Islet precursor cell (in vitro differentiated cells): Measurements from ENCODE around the gene NEXN.
"Not testable (repeated sequence)": the region's sequence is repeated elsewhere in the genome, so short reads cannot be mapped to it uniquely, and the experiment has no call there.

Source experiments
- DNase-seq: peaks from one replicate; pipeline ENCODE4 v3.0.0-alpha.2; 2018

The NEXN gene

DNA sequence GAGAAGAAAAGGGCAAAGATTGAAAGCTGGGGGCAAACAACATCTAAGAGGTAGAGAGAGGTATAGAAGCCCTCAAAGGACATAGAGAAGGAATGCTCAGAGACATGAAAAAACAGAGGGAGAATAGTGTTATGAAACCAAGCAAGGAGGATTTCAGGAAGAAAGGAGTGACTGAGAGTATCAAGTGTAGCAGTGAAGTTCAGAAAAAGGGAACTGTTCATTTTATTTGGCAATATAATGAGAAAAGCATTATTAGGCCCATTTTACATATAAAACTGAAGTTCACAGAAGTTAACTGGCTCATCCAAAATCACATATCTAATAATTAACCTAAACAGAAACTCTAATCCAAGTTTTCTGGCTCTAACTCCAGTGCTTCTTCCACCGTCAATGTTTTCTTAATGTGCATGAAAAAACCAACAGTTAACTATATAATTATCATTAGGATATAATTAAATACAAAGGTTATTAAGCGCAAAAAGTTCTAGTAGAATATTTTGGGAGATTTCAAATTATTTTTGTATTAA, 17.7 kb downstream of the NEXN start:
- DNase-seq: no peak

DNA sequence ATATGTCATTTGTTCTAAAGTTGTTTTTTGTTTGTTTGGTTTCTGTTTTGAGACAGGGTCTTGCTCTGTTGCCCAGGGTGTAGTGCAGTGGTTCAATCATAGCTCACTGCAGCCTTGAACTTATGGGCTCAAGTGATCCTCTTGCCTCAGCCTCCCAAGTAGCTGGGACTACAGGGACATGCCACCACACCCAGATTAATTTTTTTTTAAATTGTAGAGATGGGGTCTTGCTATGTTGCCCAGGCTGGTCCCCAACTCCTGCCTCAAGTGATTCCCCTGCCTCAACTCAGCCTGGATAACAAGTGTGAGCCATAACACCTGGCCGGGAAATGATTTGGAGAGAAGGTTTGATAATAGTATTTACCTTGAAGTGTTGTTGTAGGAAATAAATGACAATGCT, 18.2 kb downstream of the NEXN start:
- no peak for DNase-seq

DNA sequence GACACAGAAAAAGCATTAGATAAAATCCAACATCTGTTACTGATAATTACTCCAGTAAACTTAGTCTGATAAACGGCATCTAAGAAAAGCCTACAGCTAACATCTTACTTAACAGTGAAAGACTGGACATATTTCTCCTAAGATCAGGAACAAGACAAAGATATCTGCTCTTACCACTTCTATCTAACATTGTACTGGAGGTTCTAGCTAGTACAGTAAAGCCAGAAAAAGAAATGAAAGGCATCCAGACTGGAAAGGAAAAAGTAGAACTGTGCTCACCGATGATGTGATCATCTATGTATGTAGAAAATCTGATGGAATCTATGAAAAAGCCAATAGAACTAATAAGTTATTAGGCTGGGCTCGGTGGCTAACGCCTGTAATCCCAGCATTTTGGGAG, 21.7 kb downstream of the NEXN start:
- no peak for DNase-seq

DNA sequence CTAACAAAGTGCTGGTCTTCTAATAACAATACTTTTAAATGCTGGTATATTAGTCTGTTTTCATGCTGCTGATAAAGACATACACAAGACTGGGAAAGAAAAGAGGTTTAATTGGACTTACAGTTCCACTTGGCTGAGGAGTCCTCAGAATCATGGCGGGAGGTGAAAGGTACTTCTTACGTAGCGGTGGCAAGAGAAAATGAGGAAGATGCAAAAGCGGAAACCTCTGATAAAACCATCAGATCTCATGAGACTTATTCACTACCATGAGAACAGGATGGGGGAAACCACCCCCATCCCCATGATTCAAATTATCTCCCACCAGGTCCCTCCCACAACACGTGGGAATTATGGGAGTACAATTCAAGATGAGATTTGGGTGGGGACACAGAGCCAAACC, 30.5 kb downstream of the NEXN start:
- not testable (repeated sequence) for DNase-seq

DNA sequence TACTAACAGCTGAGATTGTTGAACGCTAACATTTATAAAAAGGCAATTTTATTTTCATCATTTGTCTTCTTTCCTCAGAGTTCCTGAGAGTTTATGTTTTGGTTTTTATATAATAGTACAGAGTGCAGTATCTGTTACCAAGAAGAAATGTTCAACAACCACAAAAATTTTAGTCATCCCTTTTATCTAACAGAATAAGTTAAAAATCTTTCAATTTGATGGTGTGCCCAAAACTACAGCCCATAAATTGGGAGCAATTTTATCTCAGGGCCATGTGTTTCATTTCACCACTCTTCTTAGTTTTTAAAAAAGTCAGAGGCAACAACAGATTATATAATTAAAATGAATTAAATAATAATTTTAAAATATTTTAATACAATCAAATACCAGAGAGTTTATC, 37.1 kb downstream of the NEXN start:
- DNase-seq: no peak

DNA sequence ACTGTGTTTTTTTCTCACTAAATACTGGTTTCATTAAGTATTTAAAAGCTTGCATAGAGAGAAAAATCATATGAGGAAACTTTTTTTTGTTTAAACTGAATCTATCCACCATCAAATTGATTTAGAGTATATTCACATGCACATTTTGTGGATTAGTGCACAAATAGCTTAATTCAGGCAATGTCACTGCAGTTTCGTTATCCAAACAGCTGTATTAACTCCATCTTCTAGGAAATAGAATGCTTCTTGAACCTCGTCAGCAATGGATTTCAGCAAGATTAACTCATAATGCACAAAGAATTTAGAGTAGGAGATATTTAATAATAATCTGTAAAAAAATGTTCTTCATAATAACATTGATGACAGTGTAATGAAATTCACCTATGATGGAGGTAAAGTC, 37.5 kb downstream of the NEXN start:
- DNase-seq: no peak

DNA sequence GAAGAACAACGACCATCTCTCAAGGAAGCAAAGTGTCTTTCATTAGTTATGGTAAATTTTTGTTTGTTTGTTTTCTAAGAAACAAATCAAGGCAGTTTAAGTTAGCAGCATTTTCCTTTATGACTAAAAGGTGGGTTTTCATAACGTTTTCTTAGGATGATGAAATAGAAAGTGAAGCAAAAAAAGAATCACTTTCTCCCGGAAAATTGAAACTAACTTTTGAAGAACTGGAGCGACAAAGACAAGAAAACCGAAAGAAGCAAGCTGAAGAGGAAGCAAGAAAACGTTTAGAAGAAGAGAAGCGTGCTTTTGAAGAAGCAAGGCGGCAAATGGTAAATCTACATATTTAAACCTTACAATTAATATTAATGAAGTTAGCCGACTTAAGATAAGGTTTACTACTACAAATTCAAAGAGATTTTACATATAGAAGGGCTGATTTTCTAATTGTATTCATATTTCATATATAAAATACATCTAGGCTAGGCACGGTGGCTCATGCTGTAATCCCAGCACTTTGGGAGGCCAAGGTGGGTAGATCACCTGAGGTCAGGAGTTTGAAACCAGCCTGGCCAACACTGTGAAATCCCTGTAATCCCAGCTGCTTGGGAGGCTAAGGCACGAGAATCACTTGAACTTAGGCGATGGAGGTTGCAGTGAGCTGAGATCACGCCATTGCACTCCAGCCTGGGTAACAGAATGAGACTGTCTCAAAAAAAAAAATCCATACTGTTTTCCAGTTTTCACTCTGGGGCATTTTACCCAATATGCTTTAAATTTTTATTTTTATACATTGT, 38.3 kb downstream of the NEXN start:
- no peak for DNase-seq

DNA sequence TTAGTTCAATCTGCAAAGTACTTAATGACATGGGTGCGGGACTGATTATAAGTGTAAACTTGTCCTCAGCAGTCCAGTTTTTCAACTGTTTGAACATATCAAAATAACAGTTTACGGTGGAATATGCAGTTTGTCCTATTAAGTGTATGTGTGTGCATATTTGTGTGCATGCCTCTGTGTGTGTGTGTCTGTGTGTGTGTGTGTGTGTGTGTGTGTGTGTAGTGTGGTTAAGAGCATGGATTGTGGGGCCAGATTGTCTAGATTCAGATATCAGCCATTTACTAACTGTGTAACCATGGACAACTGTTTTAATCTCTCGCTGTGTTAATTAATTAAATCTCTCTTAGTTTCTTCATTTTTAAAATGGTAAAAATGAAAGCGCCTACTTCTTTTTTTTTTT, 39.0 kb downstream of the NEXN start:
- DNase-seq: no peak

DNA sequence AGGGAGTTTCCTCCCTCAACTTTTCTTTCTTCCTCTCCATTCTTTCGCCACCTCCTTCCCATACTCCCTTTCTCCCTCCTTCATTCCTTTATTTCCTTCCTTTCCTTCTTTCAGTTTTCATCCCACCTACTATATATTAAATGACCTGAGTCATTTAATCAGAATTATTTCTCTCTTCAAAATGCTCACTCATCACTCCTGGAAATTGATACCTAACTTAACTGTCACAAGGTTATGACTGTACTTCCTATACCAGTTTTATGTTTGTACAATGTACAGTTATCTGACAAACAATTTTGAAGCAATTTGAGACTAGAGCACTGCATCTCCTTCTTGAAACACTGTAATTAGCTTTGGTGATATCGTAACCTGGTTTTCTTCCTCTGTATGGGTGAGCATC, 41.4 kb downstream of the NEXN start:
- DNase-seq: no peak

DNA sequence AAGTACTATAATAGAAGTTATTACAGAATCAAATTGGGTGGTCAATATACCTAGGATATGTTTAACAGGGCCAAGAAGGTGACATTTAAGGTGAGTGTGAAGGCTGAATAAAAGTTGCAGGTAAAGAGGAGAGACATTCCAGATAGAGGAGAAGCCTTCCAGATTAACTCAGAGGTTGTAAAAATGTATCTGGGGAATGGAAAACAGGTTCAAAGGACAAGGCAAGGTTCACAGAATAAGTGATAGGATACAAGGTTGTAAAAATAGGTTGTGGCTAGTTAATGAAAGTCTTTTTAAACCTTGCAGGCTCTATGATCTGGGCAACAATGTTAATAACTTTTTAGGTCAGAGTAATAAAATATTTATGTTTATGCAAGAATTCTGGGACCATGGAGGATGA, 50.2 kb downstream of the NEXN start:
- DNase-seq: no peak

DNA sequence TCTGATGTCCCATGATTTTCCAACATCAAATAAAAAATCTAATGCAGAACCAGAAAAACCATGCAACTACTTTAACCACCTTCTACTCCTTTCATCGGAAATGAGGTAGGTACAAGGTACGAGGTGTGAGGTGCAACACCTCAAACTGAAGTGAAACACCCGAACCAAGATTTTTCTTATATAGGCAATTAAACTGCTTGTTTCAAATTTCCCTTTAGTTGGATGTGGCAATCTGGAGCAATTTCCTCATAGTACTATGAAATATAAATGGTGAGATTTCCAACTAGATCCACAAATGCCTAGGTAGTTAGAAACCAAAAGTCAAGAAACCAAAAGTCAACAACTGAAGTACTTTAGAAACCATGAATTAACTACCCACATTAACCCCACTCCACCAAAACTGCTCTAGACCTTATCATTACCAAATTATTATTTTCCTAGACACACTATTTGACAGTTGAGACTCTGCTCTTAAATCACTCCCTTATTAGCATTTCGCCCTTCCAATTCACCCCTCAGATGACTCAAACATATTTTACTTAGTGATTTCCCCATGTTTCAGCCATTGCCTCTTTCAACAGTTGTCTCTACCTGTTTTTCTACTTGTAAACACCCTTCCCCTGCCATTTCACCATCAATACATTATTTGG, 52.6 kb downstream of the NEXN start:
- DNase-seq: no peak

DNA sequence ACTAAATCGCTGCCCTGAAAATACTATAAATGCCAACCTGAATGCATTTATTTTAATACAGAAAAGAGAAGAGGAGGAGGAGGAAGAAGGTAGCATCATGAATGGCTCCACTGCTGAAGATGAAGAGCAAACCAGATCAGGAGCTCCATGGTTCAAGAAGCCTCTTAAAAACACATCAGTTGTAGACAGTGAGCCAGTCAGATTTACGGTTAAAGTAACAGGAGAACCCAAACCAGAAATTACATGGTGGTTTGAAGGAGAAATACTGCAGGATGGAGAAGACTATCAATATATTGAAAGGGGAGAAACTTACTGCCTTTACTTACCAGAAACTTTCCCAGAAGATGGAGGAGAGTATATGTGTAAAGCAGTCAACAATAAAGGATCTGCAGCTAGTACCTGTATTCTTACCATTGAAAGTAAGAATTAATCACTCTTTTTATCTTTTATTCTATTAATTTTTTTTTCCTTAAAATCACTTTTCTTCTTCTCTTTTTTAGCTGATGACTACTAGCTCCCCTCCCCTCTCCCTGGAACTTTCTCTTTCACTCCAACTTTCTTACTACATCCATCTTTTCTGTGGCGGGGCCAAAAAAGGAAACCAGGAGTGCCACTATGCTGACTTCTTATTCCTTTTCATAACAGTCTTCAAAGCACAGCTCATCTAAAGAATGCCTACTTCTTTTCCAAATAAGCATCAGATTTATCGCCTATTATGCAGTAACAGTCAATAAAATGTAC, 54.1 kb downstream of the NEXN start:
- DNase-seq: no peak

DNA sequence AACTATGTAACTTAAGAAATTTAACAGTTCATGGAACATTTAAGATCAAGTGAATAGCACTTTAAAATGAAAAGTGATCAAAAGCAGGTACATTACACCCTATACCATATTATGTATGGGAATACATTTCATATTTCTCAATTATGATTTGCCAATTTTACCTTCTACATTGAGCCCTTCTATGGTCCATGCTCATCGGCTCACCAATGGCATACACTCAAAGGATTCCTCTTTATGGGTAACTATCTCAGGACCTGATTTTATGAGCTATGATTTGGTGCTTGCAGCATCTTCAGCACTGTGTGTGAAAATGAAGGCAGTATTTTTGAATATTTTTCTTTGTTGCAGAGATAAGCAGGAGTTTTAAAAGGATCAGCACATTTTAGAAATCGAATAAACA, 56.9 kb downstream of the NEXN start:
- DNase-seq: no peak

DNA sequence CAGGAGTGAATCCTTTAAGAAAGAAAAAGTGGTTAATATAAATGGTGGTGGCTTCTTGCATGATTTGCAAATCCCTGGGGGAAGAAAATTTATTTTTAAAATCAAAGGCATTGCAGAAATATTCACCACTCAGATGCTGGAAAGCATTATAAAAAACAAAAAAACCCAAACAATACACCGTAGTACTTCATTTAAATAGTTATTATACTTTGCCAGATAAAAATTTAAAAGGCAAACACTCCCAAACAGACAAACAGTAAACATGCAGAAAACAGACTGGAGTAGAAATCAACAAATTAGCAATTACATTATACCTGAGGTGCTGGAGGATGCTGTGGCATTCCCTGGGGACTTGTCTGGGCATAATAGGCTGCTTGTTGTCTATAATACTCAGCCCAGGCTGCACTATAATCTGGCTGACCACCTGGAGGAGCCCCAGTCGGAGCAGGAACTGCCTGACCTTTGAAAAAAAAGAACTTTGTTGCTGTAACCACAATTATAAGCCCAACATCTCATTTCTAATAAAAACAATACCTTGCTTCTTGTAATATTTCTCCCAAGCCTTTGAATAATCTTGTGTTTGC, 60.5 kb downstream of the NEXN start:
- peak; percentile 70 for DNase-seq

DNA sequence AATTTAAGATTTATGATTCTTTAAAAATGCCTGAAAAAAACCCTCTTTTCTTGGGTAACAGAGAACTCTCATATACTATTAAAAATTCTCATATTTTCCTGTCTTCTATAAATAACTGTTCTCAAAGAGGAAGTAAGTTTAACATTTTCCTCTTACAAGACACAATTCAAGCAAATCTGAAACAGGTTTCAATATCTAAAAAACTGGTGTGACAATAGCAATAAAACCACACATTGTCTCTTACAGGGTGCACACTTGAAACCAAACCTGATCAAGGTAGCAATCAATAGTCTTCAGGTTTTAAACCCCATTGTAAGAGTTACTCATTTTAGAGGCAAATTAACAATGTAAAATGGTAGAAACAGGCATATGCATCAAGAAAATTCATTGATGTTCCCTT, 62.4 kb downstream of the NEXN start:
- DNase-seq: no peak

DNA sequence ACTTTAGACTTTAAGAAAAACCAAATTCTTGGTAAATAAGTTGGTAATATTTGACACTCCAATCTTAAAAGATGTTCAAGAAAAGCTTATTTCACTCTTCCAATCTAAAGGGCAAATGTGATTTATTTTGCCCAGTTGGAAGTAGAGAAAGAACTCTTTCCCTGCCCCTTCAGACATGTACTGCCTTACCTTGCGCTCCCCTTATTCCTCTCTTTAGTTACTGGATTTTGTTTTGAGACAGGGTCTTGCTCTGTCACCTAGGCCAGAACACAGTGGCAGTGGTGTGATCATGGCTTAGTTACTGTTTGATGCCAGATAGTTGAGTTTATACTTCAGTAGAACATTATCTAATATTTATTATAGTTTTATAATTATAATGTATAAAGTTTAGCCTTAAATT, 62.9 kb downstream of the NEXN start:
- DNase-seq: no peak

DNA sequence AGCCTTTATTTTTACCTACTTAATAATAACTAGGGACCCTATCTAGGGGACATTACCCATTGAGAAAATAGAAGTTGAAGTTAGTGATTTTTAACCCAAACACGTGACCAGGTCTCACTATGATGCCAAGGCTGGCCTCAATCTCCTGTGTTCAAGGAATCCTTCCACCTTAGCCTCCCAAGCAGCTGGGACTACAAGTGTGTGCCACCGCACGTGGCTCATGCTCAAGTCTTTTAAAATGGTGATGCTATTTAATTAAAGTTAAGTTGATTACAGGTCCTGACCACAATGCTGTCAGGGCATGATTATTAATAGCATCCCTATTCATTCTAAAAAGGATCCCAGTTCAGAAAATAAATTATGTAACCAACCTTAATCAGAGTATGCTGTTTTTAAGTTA, 65.5 kb downstream of the NEXN start:
- no peak for DNase-seq

DNA sequence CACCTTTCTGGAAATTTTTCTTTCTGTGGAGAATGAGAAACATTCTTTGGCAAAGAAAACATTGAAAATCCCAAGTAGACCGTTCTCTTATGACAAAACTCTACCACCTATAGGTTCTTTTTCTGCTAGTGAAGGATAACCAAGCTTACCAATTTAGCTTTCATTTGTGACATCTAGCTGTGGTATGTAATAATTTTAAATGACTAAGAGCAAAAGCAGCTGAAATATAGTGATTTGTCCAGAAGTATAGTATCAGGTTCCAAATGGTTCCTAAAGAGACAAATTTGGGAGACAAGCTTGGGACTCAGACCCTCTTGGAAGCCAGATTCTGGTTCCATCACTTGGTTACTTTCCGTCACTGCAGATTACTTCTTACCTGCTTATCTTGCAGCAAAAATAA, 66.1 kb downstream of the NEXN start:
- DNase-seq: no peak

DNA sequence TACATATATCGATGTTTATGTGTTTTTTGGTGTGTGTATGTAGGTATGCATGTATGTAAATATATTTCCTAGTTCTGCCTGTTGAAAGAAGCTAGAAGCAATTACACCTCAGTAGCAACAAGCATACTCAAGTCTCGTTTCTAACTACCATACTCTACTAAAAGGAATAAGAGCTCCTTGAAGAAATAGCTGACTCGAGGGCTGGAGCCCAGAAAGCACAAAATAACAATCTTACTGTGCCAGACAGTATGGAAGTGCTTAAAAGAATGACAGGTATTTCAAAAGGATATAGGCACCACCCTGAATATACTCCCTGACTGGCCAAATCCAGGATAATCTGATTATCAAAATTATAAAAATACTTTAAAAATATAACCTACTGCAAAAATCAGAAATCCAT, 67.3 kb downstream of the NEXN start:
- no peak for DNase-seq

DNA sequence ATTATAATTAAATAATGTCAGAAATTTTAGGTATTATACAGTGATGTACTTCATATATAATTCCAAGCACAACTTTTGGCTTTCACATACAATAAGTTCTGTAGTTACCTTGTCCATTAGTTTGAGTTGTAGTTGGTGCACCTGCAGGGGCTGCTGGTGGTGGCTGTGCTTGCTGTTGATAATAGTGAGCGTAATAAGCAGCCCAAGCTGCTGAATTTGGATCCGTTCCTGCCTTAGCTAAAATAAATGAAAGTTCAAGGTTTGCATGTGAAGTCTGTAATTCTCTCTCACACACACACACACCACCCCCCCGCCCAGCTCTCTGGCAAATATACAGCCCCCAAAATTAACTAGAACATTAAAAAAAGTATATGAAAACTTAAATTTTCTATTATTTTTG, 68.0 kb downstream of the NEXN start:
- no peak for DNase-seq

DNA sequence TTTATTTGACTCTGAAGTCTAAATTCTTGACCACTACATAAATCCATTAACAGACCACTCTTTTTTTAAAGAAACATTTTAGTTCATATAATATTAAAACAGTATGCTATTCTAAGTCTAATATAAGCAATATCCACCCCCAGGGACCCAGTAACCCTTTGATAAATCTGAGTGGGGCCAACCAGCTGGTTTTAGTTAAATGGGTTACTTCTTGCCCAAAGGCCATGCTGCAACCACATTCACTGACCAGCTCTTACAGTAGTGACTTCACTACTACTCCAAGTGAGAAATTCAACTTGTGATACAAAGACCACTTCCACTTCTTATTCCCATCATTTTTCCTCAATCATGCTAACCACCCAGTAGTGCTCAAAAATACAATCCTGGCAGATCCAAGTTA, 70.0 kb downstream of the NEXN start:
- DNase-seq: no peak

DNA sequence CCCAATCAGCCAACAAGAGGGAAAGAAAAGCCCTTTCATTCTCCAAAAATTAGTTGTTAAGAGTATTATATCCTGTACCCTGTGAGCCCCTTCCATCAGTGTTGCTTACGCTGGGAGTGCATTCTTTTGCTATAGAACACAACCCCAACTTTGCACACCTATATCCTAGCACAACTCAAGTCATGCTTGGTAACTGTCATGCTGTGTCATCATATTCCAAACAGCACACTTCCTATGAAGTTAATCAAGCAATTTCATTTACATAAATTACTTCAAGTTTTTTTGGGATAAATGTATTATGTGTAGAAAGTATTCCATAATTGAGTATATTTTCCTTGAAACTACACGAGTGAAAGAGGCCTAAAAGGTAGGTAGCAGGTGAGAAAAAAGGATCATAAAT, 70.4 kb downstream of the NEXN start:
- DNase-seq: no peak

DNA sequence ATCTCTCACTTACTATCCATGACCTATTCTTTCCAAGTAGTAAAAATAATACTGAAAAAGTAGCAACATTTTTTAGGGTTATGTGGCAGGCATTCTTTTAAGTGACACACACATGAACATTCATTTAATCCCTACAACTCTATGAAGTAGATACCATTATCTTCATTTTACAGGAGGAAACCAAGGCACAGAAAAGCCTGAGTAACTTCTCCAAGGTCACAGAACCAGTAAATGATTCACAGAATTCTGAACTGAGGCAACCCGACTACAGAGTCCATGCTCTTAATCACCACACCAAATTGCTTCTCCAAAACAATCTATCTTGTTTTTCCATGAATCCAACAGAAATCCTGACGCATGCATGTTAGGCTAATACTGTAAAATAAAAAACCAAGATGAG, 73.0 kb downstream of the NEXN start:
- no peak for DNase-seq

DNA sequence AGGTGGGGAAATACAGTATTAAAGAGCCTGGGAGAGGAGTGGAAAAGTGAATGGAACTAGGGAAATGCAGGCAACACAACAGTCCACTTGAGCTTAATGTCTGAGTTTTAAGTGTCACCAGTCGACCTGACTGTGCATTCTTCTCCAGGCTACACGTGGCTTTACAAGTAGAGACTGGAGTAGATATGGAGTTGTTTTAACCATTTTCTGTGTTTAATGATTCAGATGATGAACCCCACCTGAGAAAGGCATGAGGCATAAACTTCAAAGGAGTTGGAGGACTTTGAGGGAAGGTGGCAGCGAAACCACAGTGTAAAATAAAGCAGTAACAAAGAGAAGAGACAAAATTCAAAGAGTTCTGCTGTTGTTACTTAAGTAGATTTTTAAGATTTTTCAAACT, 77.9 kb downstream of the NEXN start:
- DNase-seq: no peak
